Esophagus (tissue), 2 donors: Measurements from ENCODE around the gene PBX2. TPM values are rescaled to one million over a fixed set of nuclear protein-coding genes. Genes with fewer than 3 reads are reported as not detected.
"Not testable (repeated sequence)": the region's sequence is repeated elsewhere in the genome, so short reads cannot be mapped to it uniquely, and the experiment has no call there.

ENCODE experiments used
- H3K27ac ChIP-seq, 2 donors: one replicate each; pipeline ENCODE4 v1.5.1; 2013; ENCODE audit warnings: low read depth in 2 of 2, mild to moderate bottlenecking in 2 of 2, inconsistent platforms in 1 of 2, low read length in 1 of 2, moderate library complexity in 1 of 2
- H3K27me3 ChIP-seq, 2 donors: one replicate each; pipeline ENCODE4 v1.6.1; 2013; ENCODE audit warnings: low read length in 2 of 2, control low read depth in 1 of 2, mild to moderate bottlenecking in 1 of 2; ENCODE audit not compliant: insufficient read depth in 2 of 2, control insufficient read depth in 1 of 2
- H3K36me3 ChIP-seq, 2 donors: one replicate each; pipeline ENCODE4 v1.6.1; 2013; ENCODE audit warnings: low read length in 1 of 2; ENCODE audit not compliant: control insufficient read depth in 2 of 2, insufficient read depth in 2 of 2
- H3K4me1 ChIP-seq, 2 donors: one replicate each; pipeline ENCODE4 v1.6.1; 2013; ENCODE audit warnings: low read length in 1 of 2; ENCODE audit not compliant: control insufficient read depth in 2 of 2, insufficient read depth in 2 of 2
- H3K4me3 ChIP-seq, 2 donors: one replicate each; pipeline ENCODE4 v1.5.1; 2013; ENCODE audit warnings: low read length in 2 of 2, mild to moderate bottlenecking in 2 of 2, low read depth in 1 of 2, moderate library complexity in 1 of 2
- H3K9me3 ChIP-seq, 2 donors: one replicate each; pipeline ENCODE4 v1.6.1; 2013; ENCODE audit warnings: mild to moderate bottlenecking in 2 of 2, low read depth in 1 of 2, low read length in 1 of 2, moderate library complexity in 1 of 2; ENCODE audit not compliant: control insufficient read depth in 2 of 2, insufficient read depth in 1 of 2
- WGBS, 2 donors: extraction: QIAGEN DNeasy Blood & Tissue Kit; methylation state at CpG; one replicate each; pipeline ENCODE4 v1.1.7; 2013; 5-methylcytosine and 5-hydroxymethylcytosine counted together
- polyA plus RNA-seq, 2 donors: library from polyadenylated mRNA; stranded (reverse); fragments of 200-250 nt; gene quantifications; one replicate each; pipeline ENCODE4 v1.2.3, GENCODE V29; 2013
- donor health status: healthy with polysubstance abuse.
- donor health status: Bipolar disorder and iron deficiency.

Gene PBX2
- polyA plus RNA-seq, 2 donors, result 29.4 to 49.8 TPM

DNA sequence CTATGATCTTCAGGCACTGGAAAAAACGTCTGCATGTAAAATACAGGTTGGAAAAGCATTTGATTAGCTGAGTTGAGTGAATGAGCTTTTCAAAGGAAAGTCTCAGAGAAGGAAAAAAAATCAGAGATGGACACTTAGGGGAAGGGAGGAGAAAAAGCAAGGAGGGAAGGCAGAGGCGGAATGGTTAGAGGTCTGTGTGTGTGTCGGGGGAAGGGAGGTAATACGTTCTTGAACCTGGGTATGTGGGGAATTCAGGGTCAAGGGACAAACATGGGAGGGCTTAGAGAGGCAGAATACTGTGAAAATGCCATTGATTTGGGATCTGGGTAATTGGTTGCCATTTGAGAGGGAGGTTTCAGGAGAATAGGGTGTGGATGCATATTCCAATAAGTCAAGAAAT lies 43.3 kb downstream of the PBX2 start:
- Histone ChIP-seq H3K27me3 (no peaks in the 10 kb centered on the region), H3K4me1 (no peaks in the 10 kb centered on the region), H3K27ac (no peak overlapping the region), H3K9me3 (no peaks in the 10 kb centered on the region), H3K4me3 (no peak overlapping the region), H3K36me3 (no peaks in the 10 kb centered on the region)
- 52 to 59% methylated on average over 4 of the region's 4 CpGs for WGBS, 2 donors

DNA sequence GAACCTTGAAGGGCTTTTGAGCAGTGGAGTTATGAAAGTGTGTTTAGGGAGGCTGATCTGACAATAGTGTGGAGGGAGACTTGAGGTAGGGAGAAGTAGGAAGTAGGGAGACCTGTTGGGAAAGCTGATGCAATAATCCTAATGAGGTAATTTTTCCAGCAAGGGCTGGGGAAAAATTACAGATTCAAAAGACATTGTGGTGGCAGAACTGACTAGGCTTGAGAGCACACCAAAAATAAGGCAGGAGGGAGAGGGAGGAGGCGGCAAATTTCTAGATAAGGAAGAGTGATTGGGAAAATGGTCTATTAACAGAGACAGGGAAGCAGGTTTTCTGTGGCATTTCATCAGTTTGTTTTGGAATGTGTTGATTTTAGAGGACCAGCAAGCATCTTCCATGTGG lies 43.7 kb downstream of the PBX2 start:
- Histone ChIP-seq H3K9me3 (no peaks in the 10 kb centered on the region), H3K4me1 (no peaks in the 10 kb centered on the region), H3K36me3 (no peaks in the 10 kb centered on the region), H3K27ac (no peak overlapping the region), H3K27me3 (no peaks in the 10 kb centered on the region), H3K4me3 (no peak overlapping the region)
- WGBS, 2 donors, result 91 to 92% methylated on average over 1 of the region's 1 CpG

DNA sequence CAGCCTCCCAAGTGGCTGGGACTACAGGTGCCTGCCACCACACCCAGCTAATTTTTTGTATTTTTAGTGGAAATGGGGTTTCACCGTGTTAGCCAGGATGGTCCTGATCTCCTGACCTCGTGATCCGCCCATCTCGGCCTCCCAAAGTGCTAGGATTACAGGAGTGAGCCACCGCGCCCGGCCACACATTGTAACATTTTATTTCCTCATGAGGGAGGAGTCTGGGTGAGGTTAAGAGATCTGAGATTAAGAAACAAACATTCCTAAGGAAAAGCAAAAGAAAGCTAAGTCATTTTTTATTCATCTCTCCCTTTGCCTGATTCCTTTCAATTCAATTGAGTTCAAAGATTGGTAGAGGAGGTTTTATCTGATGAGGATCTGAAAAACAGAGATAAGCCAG lies 45.8 kb downstream of the PBX2 start:
- WGBS, 2 donors, result 62 to 72% methylated on average over 7 of the region's 7 CpGs
- not testable (repeated sequence) for H3K27ac ChIP-seq, H3K36me3 ChIP-seq, H3K27me3 ChIP-seq, H3K9me3 ChIP-seq, H3K4me3 ChIP-seq, H3K4me1 ChIP-seq

DNA sequence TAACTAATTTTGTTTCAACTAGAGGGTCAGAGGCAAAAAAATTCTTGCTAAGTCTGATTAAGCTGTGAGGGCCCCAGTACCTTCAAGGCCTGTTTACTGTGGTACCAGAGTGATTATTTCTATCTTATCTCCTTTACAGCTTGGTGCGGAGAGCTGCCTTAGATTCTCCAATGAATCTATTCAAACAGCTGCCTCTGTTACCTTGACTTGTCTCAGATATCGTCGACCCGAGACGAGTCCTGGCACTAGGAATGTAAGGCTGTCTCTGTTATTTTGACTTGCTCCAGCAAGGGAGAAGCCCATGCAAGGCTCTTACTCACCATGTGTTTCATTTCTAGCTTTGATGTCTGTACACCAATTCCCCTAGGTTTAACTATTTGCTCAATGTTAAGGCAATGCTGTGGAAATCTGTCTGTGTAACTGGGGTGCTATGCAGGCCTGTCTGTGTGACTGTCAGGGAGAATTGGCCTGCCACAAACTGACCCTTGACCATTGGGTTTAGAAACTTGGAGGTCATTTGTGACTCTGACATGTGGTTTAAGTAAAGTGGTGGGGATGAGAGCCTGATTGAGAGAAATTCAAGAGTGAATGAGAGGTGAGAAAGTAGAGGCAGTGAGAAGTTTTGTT lies 49.5 kb downstream of the PBX2 start:
- Histone ChIP-seq H3K4me1 (no peaks in the 10 kb centered on the region), H3K9me3 (no peaks in the 10 kb centered on the region), H3K27me3 (no peaks in the 10 kb centered on the region), H3K27ac (no peak overlapping the region), H3K4me3 (no peak overlapping the region), H3K36me3 (no peaks in the 10 kb centered on the region)
- 43 to 64% methylated on average over 5 of the region's 5 CpGs for WGBS, 2 donors

DNA sequence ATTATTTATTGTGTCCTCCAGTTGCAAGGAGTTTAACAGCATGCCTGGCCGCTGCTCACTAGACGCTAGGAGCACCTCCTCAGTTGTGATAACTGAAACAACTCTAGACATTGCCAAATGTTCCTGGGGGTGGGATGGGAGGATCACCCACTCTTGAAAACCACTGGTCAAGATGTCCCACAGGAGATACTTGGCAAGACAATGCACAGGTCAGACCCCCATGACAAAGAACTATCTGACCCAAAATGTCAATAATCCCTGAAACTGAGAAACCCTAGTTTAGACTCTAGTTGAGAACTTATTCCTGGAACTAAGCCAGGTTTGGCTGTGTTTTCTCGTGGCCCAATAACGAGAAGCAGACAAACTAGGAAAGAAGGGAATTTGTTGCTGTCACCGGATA lies 50.4 kb downstream of the PBX2 start:
- Histone ChIP-seq H3K27me3 (no peaks in the 10 kb centered on the region), H3K9me3 (no peaks in the 10 kb centered on the region), H3K27ac (no peak overlapping the region), H3K36me3 (no peaks in the 10 kb centered on the region), H3K4me3 (no peak overlapping the region), H3K4me1 (no peaks in the 10 kb centered on the region)
- 75 to 81% methylated on average over 5 of the region's 5 CpGs for WGBS, 2 donors

DNA sequence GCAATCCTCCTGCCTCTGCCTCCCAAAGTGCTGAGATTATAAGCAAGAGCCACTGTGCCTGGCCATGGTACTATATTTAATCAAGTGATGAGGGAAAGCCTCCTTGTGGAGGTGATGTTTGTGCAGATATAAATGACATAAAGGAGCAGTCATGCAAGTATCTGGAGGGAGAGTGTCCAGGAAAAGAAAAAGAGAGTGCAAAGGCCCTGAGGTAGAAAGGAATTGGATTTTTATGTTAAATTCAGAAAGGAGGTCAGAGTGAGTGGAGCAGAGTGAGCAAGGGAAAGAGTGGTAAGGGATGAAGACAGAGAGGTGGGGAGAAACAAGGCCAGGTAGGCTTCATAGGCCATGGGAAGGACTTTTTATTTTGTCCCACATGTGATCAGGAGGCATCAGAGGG lies 52.5 kb downstream of the PBX2 start:
- Histone ChIP-seq H3K4me1 (peaks cover 0 to 1% of the 10 kb centered on the region in 2 donors), H3K27me3 (no peaks in the 10 kb centered on the region), H3K36me3 (no peaks in the 10 kb centered on the region), H3K9me3 (no peaks in the 10 kb centered on the region), H3K27ac (no peak overlapping the region), H3K4me3 (no peak overlapping the region)

Other genes with a start within 250 kb of the PBX2 start
- 10 to 100 TPM; 15.9 to 19.6 TPM for gene CFB, start 244.1 kb downstream of the PBX2 start, polyA plus RNA-seq
- 10 to 100 TPM; 30.2 to 49.3 TPM for gene NELFE, start 231.2 kb downstream of the PBX2 start, polyA plus RNA-seq
- 10 to 100 TPM; 39.1 to 58.0 TPM for gene SKIC2, start 231.0 kb downstream of the PBX2 start, polyA plus RNA-seq
- 10 to 100 TPM; 11.8 to 16.5 TPM for gene DXO, start 218.1 kb downstream of the PBX2 start, polyA plus RNA-seq
- 10 to 100 TPM in 1 of 2 donors, 1 to 10 TPM in 1; 6.9 to 13.1 TPM for gene C4A, start 208.1 kb downstream of the PBX2 start, polyA plus RNA-seq
- 10 to 100 TPM in 1 of 2 donors, 1 to 10 TPM in 1; 5.3 to 15.0 TPM for gene C4B, start 175.4 kb downstream of the PBX2 start, polyA plus RNA-seq
- gene CYP21A2, start 151.8 kb downstream of the PBX2 start, polyA plus RNA-seq, result under 1 TPM; 0.43 to 0.47 TPM
- gene TNXB, start 80.9 kb downstream of the PBX2 start, polyA plus RNA-seq, result 10 to 100 TPM; 14.8 to 15.5 TPM
- 10 to 100 TPM; 47.5 to 60.2 TPM for gene ATF6B, start 62.0 kb downstream of the PBX2 start, polyA plus RNA-seq
- 10 to 100 TPM in 1 of 2 donors, 1 to 10 TPM in 1; 8.1 to 13.7 TPM for gene FKBPL, start 59.9 kb downstream of the PBX2 start, polyA plus RNA-seq
- 1 to 10 TPM; 1.8 to 2.3 TPM for gene PRRT1, start 38.3 kb downstream of the PBX2 start, polyA plus RNA-seq
- gene PPT2, start 36.1 kb downstream of the PBX2 start, polyA plus RNA-seq, result 10 to 100 TPM; 20.7 to 21.6 TPM
- 10 to 100 TPM; 18.5 to 27.7 TPM for gene EGFL8, start 25.6 kb downstream of the PBX2 start, polyA plus RNA-seq
- gene AGPAT1, start 14.1 kb downstream of the PBX2 start, polyA plus RNA-seq, result 10 to 100 TPM; 15.3 to 18.3 TPM
- gene RNF5, start 11.8 kb downstream of the PBX2 start, polyA plus RNA-seq, result 10 to 100 TPM; 36.3 to 44.9 TPM
- gene AGER, start 5.9 kb downstream of the PBX2 start, polyA plus RNA-seq, result 1 to 10 TPM; 3.5 to 8.3 TPM
- 1 to 10 TPM; 4.0 to 4.6 TPM for gene GPSM3, start 2.4 kb upstream of the PBX2 start, polyA plus RNA-seq
- 10 to 100 TPM in 1 of 2 donors, 1 to 10 TPM in 1; 6.5 to 17.8 TPM for gene NOTCH4, start 33.9 kb upstream of the PBX2 start, polyA plus RNA-seq
- gene TSBP1, start 181.7 kb upstream of the PBX2 start, polyA plus RNA-seq, result not detected
- not detected for gene BTNL2, start 217.0 kb upstream of the PBX2 start, polyA plus RNA-seq
- gene HLA-DRA, start 249.7 kb upstream of the PBX2 start, polyA plus RNA-seq, result 100 to 1,000 TPM in 1 of 2 donors, 10 to 100 TPM in 1; 25.7 to 132 TPM